HL-60 (cell line): ENCODE data around the gene TRPM2.

Experiments used
- GABPA ChIP-seq: IDR thresholded peaks from 2 replicates; pipeline ENCODE4 v1.6.1; 2012; ENCODE audit warnings: low read depth
- TF ChIP-seq, protein P1 (sequence below): IDR thresholded peaks from one replicate; pipeline ENCODE4 v1.5.1; 2011; ENCODE audit warnings: low read length, control low read depth, inconsistent platforms; ENCODE audit not compliant: insufficient read depth

DNA sequence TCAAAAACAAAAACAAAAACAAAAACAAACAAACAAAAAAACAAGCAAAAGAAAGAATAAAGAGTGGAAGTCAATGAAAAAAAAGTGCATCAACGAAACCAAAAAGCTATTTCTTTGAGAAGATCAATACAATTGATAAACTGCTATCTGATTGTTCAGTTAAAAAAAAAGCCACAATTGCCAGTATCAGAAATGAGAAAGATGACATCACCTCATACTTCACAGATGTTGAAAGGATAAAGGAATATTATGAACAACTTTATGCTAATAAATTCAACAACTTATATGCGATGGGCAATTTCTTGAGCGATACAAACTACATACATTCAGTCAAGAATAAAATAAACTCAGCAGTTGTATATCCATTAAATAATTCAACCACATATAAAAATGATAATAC, 99.7 kb downstream of the TRPM2 start:
- TF ChIP-seq GABPA, result no peak
- TF ChIP-seq, protein P1, sequence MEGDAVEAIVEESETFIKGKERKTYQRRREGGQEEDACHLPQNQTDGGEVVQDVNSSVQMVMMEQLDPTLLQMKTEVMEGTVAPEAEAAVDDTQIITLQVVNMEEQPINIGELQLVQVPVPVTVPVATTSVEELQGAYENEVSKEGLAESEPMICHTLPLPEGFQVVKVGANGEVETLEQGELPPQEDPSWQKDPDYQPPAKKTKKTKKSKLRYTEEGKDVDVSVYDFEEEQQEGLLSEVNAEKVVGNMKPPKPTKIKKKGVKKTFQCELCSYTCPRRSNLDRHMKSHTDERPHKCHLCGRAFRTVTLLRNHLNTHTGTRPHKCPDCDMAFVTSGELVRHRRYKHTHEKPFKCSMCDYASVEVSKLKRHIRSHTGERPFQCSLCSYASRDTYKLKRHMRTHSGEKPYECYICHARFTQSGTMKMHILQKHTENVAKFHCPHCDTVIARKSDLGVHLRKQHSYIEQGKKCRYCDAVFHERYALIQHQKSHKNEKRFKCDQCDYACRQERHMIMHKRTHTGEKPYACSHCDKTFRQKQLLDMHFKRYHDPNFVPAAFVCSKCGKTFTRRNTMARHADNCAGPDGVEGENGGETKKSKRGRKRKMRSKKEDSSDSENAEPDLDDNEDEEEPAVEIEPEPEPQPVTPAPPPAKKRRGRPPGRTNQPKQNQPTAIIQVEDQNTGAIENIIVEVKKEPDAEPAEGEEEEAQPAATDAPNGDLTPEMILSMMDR, result no peak
